H9 (cell line): ENCODE results near the gene PLPP7. TPM values are rescaled to one million over a fixed set of nuclear protein-coding genes. Genes with fewer than 3 reads are reported as not detected.

ENCODE experiments used
- DNase-seq: peaks from one replicate; pipeline ENCODE4 v3.0.0-alpha.2; 2017
- H2AFZ ChIP-seq: one replicate; pipeline ENCODE4 v1.6.1; 2013; ENCODE audit warnings: mild to moderate bottlenecking, low read length, control low read depth, moderate library complexity
- H2AK5ac ChIP-seq: 2 replicates; pipeline ENCODE4 v1.6.1; 2013; ENCODE audit warnings: low read length, control low read depth, mixed read lengths; ENCODE audit not compliant: insufficient read length
- H2BK120ac ChIP-seq: one replicate; pipeline ENCODE4 v1.6.1; 2013; ENCODE audit warnings: low read depth, mild to moderate bottlenecking, low read length, control low read depth, inconsistent platforms; ENCODE audit not compliant: poor library complexity, severe bottlenecking
- H2BK12ac ChIP-seq: 2 replicates; pipeline ENCODE4 v1.6.1; 2013; ENCODE audit warnings: low read length, control low read depth, mixed read lengths, low read depth; ENCODE audit not compliant: insufficient read length
- H2BK15ac ChIP-seq: 2 replicates; pipeline ENCODE4 v1.6.1; 2013; ENCODE audit warnings: low read depth, low read length, control low read depth
- H2BK20ac ChIP-seq: one replicate; pipeline ENCODE4 v1.6.1; 2013; ENCODE audit warnings: low read depth, mild to moderate bottlenecking, low read length, control low read depth, inconsistent platforms; ENCODE audit not compliant: poor library complexity, severe bottlenecking
- H2BK5ac ChIP-seq: 2 replicates; pipeline ENCODE4 v1.6.1; 2013; ENCODE audit warnings: low read length, control low read depth, mixed read lengths; ENCODE audit not compliant: insufficient read length
- H3K14ac ChIP-seq: 2 replicates; pipeline ENCODE4 v1.6.1; 2013; ENCODE audit warnings: low read length, control low read depth; ENCODE audit not compliant: insufficient read depth
- H3K18ac ChIP-seq: 2 replicates; pipeline ENCODE4 v1.6.1; 2013; ENCODE audit warnings: low read depth, mild to moderate bottlenecking, mixed read lengths, low read length, control low read depth; ENCODE audit not compliant: insufficient read length
- H3K23ac ChIP-seq: 2 replicates; pipeline ENCODE4 v1.6.1; 2013; ENCODE audit warnings: low read length, control low read depth, mixed read lengths, low read depth; ENCODE audit not compliant: insufficient read length
- H3K23me2 ChIP-seq: 2 replicates; pipeline ENCODE4 v1.6.1; 2013; ENCODE audit warnings: low read depth, mild to moderate bottlenecking, mixed read lengths, low read length, control low read depth; ENCODE audit not compliant: insufficient read length, poor library complexity, severe bottlenecking
- H3K27ac ChIP-seq: 2 replicates; pipeline ENCODE4 v1.5.1; 2013; ENCODE audit warnings: low read length, control low read depth, mixed read lengths, low read depth; ENCODE audit not compliant: insufficient read length
- H3K27me3 ChIP-seq: 2 replicates; pipeline ENCODE4 v1.6.1; 2013; ENCODE audit warnings: low read length, control low read depth, inconsistent platforms; ENCODE audit not compliant: insufficient read depth
- H3K4ac ChIP-seq: 2 replicates; pipeline ENCODE4 v1.6.1; 2013; ENCODE audit warnings: low read depth, mild to moderate bottlenecking, control low read depth, inconsistent platforms, low read length, moderate library complexity
- H3K4me1 ChIP-seq: 2 replicates; pipeline ENCODE4 v1.6.1; 2013; ENCODE audit warnings: low read length, control low read depth, inconsistent platforms; ENCODE audit not compliant: insufficient read depth
- H3K4me2 ChIP-seq: 2 replicates; pipeline ENCODE4 v1.6.1; 2013; ENCODE audit warnings: low read length, control low read depth, mixed read lengths; ENCODE audit not compliant: insufficient read length, insufficient read depth
- H3K56ac ChIP-seq: 2 replicates; pipeline ENCODE4 v1.6.1; 2013; ENCODE audit warnings: low read depth, mild to moderate bottlenecking, mixed read lengths, low read length, control low read depth; ENCODE audit not compliant: insufficient read length
- H3K79me1 ChIP-seq: 2 replicates; pipeline ENCODE4 v1.6.1; 2013; ENCODE audit warnings: low read depth, mild to moderate bottlenecking, moderate library complexity, low read length, control low read depth, inconsistent platforms; ENCODE audit not compliant: insufficient read depth, poor library complexity, severe bottlenecking
- H3K79me2 ChIP-seq: 2 replicates; pipeline ENCODE4 v1.6.1; 2013; ENCODE audit warnings: low read length, control low read depth, inconsistent platforms; ENCODE audit not compliant: insufficient read depth
- H3K9ac ChIP-seq: 2 replicates; pipeline ENCODE4 v1.6.1; 2013; ENCODE audit warnings: low read length, control low read depth, mixed read lengths; ENCODE audit not compliant: insufficient read length; ENCODE audit errors: extremely low read depth
- H3K9me3 ChIP-seq: one replicate; pipeline ENCODE4 v1.6.1; 2013; ENCODE audit warnings: low read depth, low read length, inconsistent platforms; ENCODE audit not compliant: control insufficient read depth
- H3T11ph ChIP-seq: one replicate; pipeline ENCODE4 v1.6.1; 2013; ENCODE audit warnings: mild to moderate bottlenecking, low read length, control low read depth, inconsistent platforms
- H4K20me1 ChIP-seq: one replicate; pipeline ENCODE4 v1.6.1; 2013; ENCODE audit not compliant: control insufficient read depth, insufficient read length, insufficient read depth
- H4K5ac ChIP-seq: 2 replicates; pipeline ENCODE4 v1.6.1; 2013; ENCODE audit warnings: low read depth, mild to moderate bottlenecking, mixed read lengths, low read length, control low read depth; ENCODE audit not compliant: insufficient read length
- H4K8ac ChIP-seq: replicated peaks from 2 replicates; pipeline ENCODE4 v1.6.1; 2013; ENCODE audit warnings: low read length, control low read depth, mixed read lengths, low read depth; ENCODE audit not compliant: insufficient read length
- H4K91ac ChIP-seq: 2 replicates; pipeline ENCODE4 v1.6.1; 2013; ENCODE audit warnings: low read depth, mild to moderate bottlenecking, moderate library complexity, mixed read lengths, low read length, control low read depth; ENCODE audit not compliant: insufficient read length
- H3K27ac Mint-ChIP-seq, 3 experiments: 2 replicates in 2 of 3; 3 replicates in 1 of 3; pipeline ENCODE4 v1.8.0; 2020 to 2021; ENCODE audit warnings: mixed read lengths in 3 of 3, mild to moderate bottlenecking in 1 of 3, moderate library complexity in 1 of 3
- H3K27me3 Mint-ChIP-seq: 2 replicates; pipeline ENCODE4 v1.8.0; 2021; ENCODE audit warnings: low read depth, mild to moderate bottlenecking, moderate library complexity, mixed read lengths
- H3K36me3 Mint-ChIP-seq, 3 experiments: 2 replicates in 2 of 3; 3 replicates in 1 of 3; pipeline ENCODE4 v1.8.0; 2020 to 2021; ENCODE audit warnings: low read depth in 3 of 3, mixed read lengths in 3 of 3; ENCODE audit not compliant: insufficient read depth in 1 of 3
- H3K4me1 Mint-ChIP-seq, 2 experiments: 2 replicates each; pipeline ENCODE4 v1.8.0; 2020; ENCODE audit warnings: mixed read lengths in 2 of 2
- H3K4me3 Mint-ChIP-seq, 2 experiments: 2 replicates in 1 of 2; 3 replicates in 1 of 2; pipeline ENCODE4 v1.8.0; 2020 to 2021; ENCODE audit warnings: mild to moderate bottlenecking in 2 of 2, mixed read lengths in 2 of 2, moderate library complexity in 1 of 2
- H3K9me3 Mint-ChIP-seq, 2 experiments: 2 replicates in 1 of 2; 3 replicates in 1 of 2; pipeline ENCODE4 v1.8.0; 2020; ENCODE audit warnings: mild to moderate bottlenecking in 2 of 2, mixed read lengths in 2 of 2, moderate library complexity in 1 of 2
- WGBS: extraction: QIAGEN DNeasy Blood & Tissue Kit; methylation state at CpG from one replicate; pipeline ENCODE4 v1.1.7; 2013; ENCODE audit warnings: missing lambda C conversion rate, low lambda C conversion rate, mixed read lengths; ENCODE audit not compliant: insufficient read length; ENCODE audit errors: extremely low coverage; 5-methylcytosine and 5-hydroxymethylcytosine counted together
- total RNA-seq: library from RNA; stranded (reverse); gene quantifications from 2 replicates; pipeline ENCODE4 v1.2.1, GENCODE V29; 2021
- TF ChIP-seq, protein P1 (sequence below): fragments of 200-600 bp; sonication (generic); conservative IDR thresholded peaks from 3 replicates; pipeline ENCODE4 v1.8.0; 2021; ENCODE audit warnings: antibody characterized with exemption, mild to moderate bottlenecking

The PLPP7 gene
- total RNA-seq, 1 experiment from 2014 or later = 1.9 TPM

DNA sequence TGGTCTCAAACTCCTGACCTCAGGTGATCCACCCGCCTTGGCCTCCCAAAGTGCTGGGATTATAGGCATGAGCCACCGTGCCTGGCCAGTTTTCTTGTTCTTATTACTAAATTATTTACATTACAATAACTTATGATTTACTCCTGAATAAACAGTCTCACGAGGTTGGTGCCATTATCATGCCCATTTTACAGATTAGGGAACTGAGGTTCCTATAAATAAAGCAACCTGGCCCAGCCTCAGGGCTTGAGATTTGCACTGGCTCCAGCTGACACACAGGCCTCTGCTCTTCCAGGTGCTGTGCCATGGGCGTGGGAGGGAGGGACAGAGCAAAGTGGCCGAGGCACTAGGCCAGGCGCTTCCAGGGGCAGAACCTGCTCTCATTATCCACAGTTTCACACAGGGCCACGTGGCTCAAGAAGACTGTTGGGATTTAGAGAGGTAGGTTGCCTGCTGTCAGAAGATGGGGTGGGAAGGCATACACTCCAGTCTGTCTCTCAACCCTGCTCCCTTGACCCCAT is 2.3 kb downstream of the PLPP7 start:
- no peak overlapping the region for H2BK5ac ChIP-seq
- H3K36me3 Mint-ChIP-seq = peaks cover 0 to 2% (median 0%) of the 10 kb centered on the region in 3 experiments; a peak in 2 of 7 replicates
- no peak overlapping the region for H3K56ac ChIP-seq
- WGBS = no CpG with 5 or more reads among the region's 7 CpGs
- no peak overlapping the region for H3K18ac ChIP-seq
- no peaks in the 10 kb centered on the region for H3K79me1 ChIP-seq
- DNase-seq = no peak
- no peak overlapping the region for H2BK20ac ChIP-seq
- no peaks in the 10 kb centered on the region for H3K9me3 Mint-ChIP-seq
- H4K8ac ChIP-seq = no peak overlapping the region
- no peak overlapping the region for H3K23ac ChIP-seq
- H2BK120ac ChIP-seq = no peak overlapping the region
- no peaks in the 10 kb centered on the region for H3K79me2 ChIP-seq
- TF ChIP-seq, protein P1, sequence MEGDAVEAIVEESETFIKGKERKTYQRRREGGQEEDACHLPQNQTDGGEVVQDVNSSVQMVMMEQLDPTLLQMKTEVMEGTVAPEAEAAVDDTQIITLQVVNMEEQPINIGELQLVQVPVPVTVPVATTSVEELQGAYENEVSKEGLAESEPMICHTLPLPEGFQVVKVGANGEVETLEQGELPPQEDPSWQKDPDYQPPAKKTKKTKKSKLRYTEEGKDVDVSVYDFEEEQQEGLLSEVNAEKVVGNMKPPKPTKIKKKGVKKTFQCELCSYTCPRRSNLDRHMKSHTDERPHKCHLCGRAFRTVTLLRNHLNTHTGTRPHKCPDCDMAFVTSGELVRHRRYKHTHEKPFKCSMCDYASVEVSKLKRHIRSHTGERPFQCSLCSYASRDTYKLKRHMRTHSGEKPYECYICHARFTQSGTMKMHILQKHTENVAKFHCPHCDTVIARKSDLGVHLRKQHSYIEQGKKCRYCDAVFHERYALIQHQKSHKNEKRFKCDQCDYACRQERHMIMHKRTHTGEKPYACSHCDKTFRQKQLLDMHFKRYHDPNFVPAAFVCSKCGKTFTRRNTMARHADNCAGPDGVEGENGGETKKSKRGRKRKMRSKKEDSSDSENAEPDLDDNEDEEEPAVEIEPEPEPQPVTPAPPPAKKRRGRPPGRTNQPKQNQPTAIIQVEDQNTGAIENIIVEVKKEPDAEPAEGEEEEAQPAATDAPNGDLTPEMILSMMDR = no peak
- H2AFZ ChIP-seq = no peak overlapping the region
- no peak overlapping the region for H3K4me3 Mint-ChIP-seq
- H4K91ac ChIP-seq = no peak overlapping the region
- H3K27ac Mint-ChIP-seq = no peak overlapping the region
- no peaks in the 10 kb centered on the region for H3K27me3 Mint-ChIP-seq
- H3K4me2 ChIP-seq = no peak overlapping the region
- no peak overlapping the region for H2BK15ac ChIP-seq
- H3K9ac ChIP-seq = no peak overlapping the region
- H3K4ac ChIP-seq = no peak overlapping the region
- peaks cover 2% of the 10 kb centered on the region for H4K20me1 ChIP-seq
- H3K4me1 ChIP-seq = no peaks in the 10 kb centered on the region; the same call in 1 of the 2 replicates
- no peaks in the 10 kb centered on the region for H3K9me3 ChIP-seq
- no peak overlapping the region for H3K27ac ChIP-seq
- H3K4me1 Mint-ChIP-seq = peaks cover 13 to 18% of the 10 kb centered on the region in 2 experiments
- no peak overlapping the region for H3T11ph ChIP-seq
- no peaks in the 10 kb centered on the region for H3K23me2 ChIP-seq
- no peak overlapping the region for H2BK12ac ChIP-seq
- no peak overlapping the region for H2AK5ac ChIP-seq
- no peaks in the 10 kb centered on the region for H3K27me3 ChIP-seq
- H3K14ac ChIP-seq = no peak overlapping the region
- H4K5ac ChIP-seq = no peak overlapping the region
